Measurements from ENCODE around the gene UNC79.
"Not testable (repeated sequence)": the region's sequence is repeated elsewhere in the genome, so short reads cannot be mapped to it uniquely, and the experiment has no call there.

The UNC79 gene

DNA sequence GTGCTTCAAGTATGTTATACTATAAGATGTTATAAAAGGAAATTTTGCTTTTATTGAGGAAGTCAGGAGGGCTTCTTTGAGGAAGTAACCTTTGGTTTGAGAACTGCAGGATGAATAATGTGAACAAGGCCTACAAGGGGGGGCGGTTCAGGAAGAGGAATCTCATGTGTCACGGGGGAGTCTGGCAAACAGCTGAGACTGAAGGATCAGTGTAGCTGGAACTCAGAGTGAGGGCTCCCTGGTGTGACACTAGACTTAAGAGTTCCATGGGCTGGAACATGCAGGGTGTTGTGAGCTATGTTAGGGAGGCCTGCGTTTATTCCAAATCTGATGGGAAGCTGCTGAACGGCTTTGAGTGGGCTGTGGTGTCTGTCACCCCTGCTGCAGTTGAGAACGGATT lies 62.3 kb downstream of the UNC79 start:
- no peak for DNase-seq (ENCODE audit: low read depth in 1 of 2, low spot score in 1 of 2)

DNA sequence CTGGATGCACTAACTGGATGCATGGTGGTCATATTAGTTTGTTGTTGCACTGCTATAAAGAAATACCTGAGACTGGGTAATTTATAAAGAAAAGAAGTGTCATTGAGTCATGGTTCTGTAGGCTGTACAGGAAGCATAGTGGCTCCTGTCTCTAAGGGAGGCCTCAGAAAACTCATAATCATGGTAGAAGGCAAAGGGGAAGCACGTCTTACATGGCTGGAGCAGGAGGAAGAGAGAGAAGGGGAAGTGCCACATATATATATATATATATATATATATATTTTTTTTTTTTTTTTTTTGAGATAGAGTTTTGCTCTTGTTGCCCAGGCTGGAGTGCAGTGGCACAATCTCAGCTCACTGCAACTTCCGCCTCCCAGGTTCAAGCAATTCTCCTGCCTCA lies 62.9 kb downstream of the UNC79 start:
- DNase-seq (ENCODE audit: low read depth in 1 of 2, low spot score in 1 of 2), result not testable (repeated sequence)

- DNase-seq (ENCODE audit: low read depth in 1 of 2, low spot score in 1 of 2), result no peak
Measured at GRCh38 chr14:93496856-93497741, 66.4 kb downstream of the UNC79 start.

DNA sequence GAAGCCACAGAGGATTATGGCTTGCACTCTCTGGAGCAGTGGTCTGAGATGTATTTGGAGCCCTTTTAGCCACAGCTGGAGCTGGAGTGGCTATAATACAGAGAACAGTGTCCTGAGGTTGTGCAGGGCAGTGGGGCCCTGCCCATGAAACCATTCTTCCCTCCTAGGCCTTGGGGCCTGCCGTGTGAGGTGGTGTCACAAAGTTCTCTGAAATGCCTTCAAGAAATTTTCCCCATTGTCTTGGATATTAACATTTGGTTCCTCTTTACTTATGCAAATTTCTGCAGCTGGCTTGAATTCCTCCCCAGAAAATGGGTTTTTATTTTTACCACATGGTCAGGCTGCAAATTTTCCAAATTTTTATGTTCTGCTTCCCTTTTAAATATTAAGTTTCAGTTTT lies 79.3 kb downstream of the UNC79 start:
- DNase-seq (ENCODE audit: low read depth in 1 of 2, low spot score in 1 of 2), result no peak

DNA sequence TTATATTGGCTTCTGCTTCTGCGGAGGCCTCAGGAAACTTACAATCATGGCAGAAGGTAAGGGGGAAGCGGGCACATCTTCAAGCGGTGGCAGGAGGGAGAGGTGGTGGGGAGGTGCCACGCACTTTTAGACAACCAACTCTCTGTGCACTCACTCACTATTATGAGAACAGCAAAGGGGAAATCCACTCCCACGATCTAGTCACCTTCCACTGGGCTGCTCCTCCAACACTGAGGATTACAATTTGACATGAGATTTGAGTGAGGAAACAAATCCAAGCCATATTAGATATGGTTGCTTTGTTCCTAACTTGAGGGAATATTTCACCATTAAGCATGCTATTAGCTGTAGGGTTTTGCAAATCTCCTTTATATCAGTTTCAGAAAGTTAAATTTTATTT lies 80.3 kb downstream of the UNC79 start:
- DNase-seq (ENCODE audit: low read depth in 1 of 2, low spot score in 1 of 2), result no peak

DNA sequence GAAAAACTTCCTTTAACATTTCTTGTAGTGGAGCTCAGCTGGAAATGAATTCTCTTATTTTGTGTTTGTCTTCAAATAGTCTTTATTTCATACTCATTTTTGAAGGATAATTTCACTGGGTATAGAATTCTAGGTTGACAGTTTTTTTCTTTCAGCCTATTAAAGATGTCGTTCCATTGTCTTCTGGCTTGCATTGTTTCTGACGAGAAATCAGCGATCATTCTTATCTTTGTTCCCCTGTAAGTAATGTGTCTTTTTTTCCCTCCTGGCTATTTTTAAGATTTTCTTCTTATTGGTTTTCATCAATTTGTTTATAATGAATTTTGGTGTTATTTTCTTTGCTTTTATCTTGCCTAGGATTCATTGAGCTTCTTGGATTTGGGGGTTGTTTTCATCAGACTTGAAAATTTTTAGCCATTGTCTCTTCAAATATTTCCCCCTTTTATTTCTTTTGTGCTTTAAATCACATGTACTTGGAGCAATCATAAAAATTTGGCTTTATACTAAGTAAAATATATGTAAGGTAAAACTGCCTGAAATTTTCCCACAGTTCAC lies 89.4 kb downstream of the UNC79 start:
- no peak for DNase-seq (ENCODE audit: low read depth in 1 of 2, low spot score in 1 of 2)

DNA sequence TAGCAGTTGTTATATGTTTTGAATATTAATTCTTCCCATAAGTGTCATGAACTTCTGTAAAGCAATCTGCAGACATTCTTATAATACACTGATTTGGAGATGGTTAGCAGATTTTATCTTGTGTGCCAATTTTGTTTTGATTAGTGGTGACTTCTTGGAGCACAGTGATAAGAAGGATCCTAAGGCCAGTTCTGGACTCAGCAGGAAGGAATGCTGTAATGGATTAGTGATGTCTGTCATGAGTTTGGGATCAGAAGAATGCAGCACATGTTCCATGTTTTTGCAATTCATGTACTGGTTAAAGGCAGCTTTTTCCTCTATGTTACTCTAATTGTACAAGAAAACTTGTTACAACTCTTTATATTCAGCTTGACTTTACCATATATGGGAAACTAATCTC lies 91.5 kb downstream of the UNC79 start:
- no peak for DNase-seq (ENCODE audit: low read depth in 1 of 2, low spot score in 1 of 2)

GRCh38 chr14:93525216-93525615 lies 94.5 kb downstream of the UNC79 start:
- DNase-seq (ENCODE audit: low read depth in 1 of 2, low spot score in 1 of 2), result not testable (repeated sequence)

GRCh38 chr14:93525696-93526451 lies 95.1 kb downstream of the UNC79 start:
- DNase-seq (ENCODE audit: low read depth in 1 of 2, low spot score in 1 of 2), result no peak

GRCh38 chr14:93527203-93527607 lies 96.5 kb downstream of the UNC79 start:
- no peak for DNase-seq (ENCODE audit: low read depth in 1 of 2, low spot score in 1 of 2)

- DNase-seq (ENCODE audit: low read depth in 1 of 2, low spot score in 1 of 2), result no peak
Measured at GRCh38 chr14:93528884-93529558, 98.3 kb downstream of the UNC79 start.

GRCh38 chr14:93531644-93532043 lies 100.9 kb downstream of the UNC79 start:
- DNase-seq (ENCODE audit: low read depth in 1 of 2, low spot score in 1 of 2), result no peak

- no peak for DNase-seq (ENCODE audit: low read depth in 1 of 2, low spot score in 1 of 2)
Measured at GRCh38 chr14:93532541-93532940, 101.8 kb downstream of the UNC79 start.

GRCh38 chr14:93533437-93533836 lies 102.7 kb downstream of the UNC79 start:
- DNase-seq (ENCODE audit: low read depth in 1 of 2, low spot score in 1 of 2), result no peak

GRCh38 chr14:93533842-93534241 lies 103.1 kb downstream of the UNC79 start:
- no peak for DNase-seq (ENCODE audit: low read depth in 1 of 2, low spot score in 1 of 2)

GRCh38 chr14:93535537-93535936 lies 104.8 kb downstream of the UNC79 start:
- DNase-seq (ENCODE audit: low read depth in 1 of 2, low spot score in 1 of 2), result no peak

- no peak for DNase-seq (ENCODE audit: low read depth in 1 of 2, low spot score in 1 of 2)
Measured at GRCh38 chr14:93536945-93537344, 106.2 kb downstream of the UNC79 start.

DNA sequence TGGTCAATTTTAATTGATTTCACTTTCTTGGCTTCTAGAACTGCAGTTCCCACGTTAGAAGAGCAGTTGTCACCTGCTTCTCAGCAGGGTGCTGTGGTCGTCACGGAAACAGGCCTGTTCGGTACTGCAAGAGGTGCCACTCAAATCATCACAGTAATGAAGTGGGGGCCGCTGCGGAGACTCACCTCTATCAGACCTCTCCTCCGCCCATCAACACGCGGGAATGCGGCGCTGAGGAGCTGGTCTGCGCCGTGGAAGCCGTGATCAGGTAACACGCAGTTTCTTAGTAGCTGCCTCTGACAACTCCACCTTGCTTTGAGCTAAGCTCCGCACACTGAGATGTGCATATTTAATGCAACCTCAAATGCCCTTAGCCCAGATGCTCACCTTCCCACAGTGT lies 107.2 kb downstream of the UNC79 start:
- DNase-seq (ENCODE audit: low read depth in 1 of 2, low spot score in 1 of 2), result no peak

GRCh38 chr14:93538413-93538812 lies 107.7 kb downstream of the UNC79 start:
- no peak for DNase-seq (ENCODE audit: low read depth in 1 of 2, low spot score in 1 of 2)

DNA sequence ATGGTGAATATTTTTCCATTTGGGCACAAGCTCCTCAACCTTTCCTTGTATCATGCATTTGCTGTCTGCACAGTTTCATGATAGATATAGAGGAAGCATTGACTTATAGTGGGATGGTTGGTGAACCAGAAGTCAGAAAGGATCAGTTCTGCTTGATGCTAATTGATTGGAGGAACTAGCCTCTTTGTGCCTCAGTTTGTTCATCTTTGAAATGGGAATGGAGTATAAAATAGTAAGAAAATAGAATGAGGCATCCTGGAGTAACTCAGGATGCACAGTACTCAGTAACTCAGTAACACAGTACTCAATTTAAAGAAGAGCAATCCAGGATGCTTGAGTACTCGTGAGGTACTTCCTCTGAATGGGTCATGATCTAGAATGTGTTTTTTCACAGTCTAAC lies 109.5 kb downstream of the UNC79 start:
- no peak for DNase-seq (ENCODE audit: low read depth in 1 of 2, low spot score in 1 of 2)

GRCh38 chr14:93543766-93544165 lies 113.0 kb downstream of the UNC79 start:
- no peak for DNase-seq (ENCODE audit: low read depth in 1 of 2, low spot score in 1 of 2)

- DNase-seq (ENCODE audit: low read depth in 1 of 2, low spot score in 1 of 2), result no peak
Measured at GRCh38 chr14:93544212-93544611, 113.5 kb downstream of the UNC79 start.
